IMR-90 (cell line): ENCODE results near the gene AP3D1.

Experiments used
- CHD1 ChIP-seq: IDR thresholded peaks from 2 replicates; pipeline ENCODE4 v1.6.1; 2012; ENCODE audit warnings: low read depth, low read length, improper control_type of control experiment
- MXI1 ChIP-seq: IDR thresholded peaks from 2 replicates; pipeline ENCODE4 v1.6.1; 2012; ENCODE audit warnings: low read depth, mild to moderate bottlenecking, low read length, moderate library complexity, borderline replicate concordance
- POLR2A ChIP-seq: IDR thresholded peaks from 2 replicates; pipeline ENCODE4 v1.6.1; 2012; ENCODE audit warnings: mild to moderate bottlenecking, low read depth, low read length
- SMC3 ChIP-seq: fragments of 150-350 bp; IDR thresholded peaks from 2 replicates; pipeline ENCODE4 v1.6.1; 2016; ENCODE audit warnings: low read depth, mild to moderate bottlenecking, antibody characterized with exemption, low read length, moderate library complexity
- TF ChIP-seq, protein P1 (sequence below): conservative IDR thresholded peaks from 2 replicates; pipeline ENCODE4 v1.5.1; 2012; ENCODE audit warnings: mild to moderate bottlenecking, low read depth, low read length, improper control_type of control experiment
- TF ChIP-seq, protein P2 (sequence below): fragments of 150-350 bp; IDR thresholded peaks from 2 replicates; pipeline ENCODE4 v1.6.1; 2016; ENCODE audit warnings: low read depth, mild to moderate bottlenecking, low read length, moderate library complexity, borderline replicate concordance

DNA sequence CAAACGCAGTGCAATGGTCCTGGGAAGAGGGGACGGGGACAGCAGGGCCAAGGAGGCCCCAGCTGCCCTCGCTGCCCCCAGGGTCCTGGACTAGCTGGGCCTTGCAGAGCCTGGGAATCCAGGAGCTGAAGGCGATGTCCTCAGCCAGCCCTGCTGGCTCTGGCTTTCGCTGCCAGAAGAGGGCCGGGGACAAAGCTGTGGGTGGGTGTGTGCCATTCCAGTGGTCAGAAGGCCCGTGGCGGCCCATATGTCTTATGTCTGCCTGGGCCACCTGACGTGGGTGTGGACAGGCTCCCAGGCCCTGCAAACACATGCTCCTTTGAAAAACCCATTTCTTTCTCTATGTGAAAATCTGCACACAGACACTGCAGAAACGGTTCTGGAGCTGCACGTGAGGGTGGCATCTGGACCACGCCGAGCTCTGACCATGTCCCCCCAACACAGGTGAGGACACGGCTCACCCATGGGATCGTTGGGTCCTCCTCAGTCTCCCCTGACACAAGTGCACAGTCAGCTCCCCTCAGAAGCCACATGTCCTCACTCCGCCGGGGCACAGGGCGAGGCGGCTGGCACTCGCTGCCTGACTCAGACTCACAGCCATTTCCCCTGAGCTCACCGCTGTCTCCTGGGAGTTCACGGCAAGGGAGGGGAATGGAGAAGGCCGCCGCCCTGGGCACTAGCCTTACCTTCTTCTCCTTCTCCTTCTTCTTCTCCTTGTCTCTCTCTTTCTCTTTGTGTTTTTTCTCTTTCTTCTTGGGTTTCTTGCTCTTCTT lies 37.7 kb downstream of the AP3D1 start:
- TF ChIP-seq, protein P1, sequence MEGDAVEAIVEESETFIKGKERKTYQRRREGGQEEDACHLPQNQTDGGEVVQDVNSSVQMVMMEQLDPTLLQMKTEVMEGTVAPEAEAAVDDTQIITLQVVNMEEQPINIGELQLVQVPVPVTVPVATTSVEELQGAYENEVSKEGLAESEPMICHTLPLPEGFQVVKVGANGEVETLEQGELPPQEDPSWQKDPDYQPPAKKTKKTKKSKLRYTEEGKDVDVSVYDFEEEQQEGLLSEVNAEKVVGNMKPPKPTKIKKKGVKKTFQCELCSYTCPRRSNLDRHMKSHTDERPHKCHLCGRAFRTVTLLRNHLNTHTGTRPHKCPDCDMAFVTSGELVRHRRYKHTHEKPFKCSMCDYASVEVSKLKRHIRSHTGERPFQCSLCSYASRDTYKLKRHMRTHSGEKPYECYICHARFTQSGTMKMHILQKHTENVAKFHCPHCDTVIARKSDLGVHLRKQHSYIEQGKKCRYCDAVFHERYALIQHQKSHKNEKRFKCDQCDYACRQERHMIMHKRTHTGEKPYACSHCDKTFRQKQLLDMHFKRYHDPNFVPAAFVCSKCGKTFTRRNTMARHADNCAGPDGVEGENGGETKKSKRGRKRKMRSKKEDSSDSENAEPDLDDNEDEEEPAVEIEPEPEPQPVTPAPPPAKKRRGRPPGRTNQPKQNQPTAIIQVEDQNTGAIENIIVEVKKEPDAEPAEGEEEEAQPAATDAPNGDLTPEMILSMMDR: no peak
- TF ChIP-seq CHD1 (no peak), POLR2A (no peak), MXI1 (no peak), SMC3 (no peak)
- TF ChIP-seq, protein P2, sequence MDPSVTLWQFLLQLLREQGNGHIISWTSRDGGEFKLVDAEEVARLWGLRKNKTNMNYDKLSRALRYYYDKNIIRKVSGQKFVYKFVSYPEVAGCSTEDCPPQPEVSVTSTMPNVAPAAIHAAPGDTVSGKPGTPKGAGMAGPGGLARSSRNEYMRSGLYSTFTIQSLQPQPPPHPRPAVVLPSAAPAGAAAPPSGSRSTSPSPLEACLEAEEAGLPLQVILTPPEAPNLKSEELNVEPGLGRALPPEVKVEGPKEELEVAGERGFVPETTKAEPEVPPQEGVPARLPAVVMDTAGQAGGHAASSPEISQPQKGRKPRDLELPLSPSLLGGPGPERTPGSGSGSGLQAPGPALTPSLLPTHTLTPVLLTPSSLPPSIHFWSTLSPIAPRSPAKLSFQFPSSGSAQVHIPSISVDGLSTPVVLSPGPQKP: no peak
